HuH-7.5 (cell line): Measurements from ENCODE around the gene CLPTM1L.
"Not testable (repeated sequence)": the region's sequence is repeated elsewhere in the genome, so short reads cannot be mapped to it uniquely, and the experiment has no call there.

Experiments
- DNase-seq: peaks from one replicate; pipeline ENCODE4 v3.0.0; 2011; ENCODE audit warnings: low spot score

CLPTM1L gene

GRCh38 chr5:1359713-1360112 is 14.8 kb upstream of the CLPTM1L start:
- DNase-seq, result no peak

GRCh38 chr5:1359031-1359645 is 14.2 kb upstream of the CLPTM1L start:
- DNase-seq, result no peak

GRCh38 chr5:1358726-1359025 is 13.8 kb upstream of the CLPTM1L start:
- DNase-seq, result no peak

DNA sequence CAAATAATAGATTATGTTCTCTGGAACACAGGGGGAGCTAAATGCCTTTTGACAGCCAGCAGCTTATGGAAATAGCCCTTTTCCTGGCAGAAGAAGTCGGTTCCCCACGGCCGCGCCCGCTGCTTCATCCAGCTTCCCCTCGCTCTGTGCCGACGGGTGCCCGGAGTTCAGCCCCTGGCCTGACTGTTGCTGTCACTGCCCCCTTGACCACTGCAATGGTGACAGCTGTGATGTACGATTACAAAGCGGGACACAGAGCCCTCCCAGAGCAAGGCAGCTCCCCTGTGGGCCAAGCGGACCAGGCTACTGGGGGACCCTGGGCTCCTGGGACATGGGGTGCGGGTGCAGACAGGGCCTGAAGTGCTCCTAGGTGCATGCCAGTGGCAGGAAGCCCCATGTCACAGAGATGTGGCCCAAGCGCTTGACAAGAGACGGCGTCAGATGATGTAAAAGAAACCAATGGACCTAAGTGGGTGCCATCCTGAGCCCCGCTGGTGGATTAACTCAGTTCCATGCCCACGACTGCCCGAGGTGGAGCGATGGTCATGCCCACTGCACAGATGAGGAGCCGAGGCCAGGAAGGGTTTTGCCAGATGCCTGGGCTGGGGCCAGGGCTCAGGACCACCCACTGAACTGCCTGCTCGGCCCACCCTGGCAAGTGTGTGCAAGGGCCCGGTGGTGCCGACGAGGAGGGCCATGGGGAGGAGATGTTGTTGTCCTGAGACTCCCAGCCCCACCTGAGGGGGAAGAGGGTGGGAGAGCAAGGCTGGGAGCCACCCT is 13.2 kb upstream of the CLPTM1L start:
- DNase-seq, result no peak

DNA sequence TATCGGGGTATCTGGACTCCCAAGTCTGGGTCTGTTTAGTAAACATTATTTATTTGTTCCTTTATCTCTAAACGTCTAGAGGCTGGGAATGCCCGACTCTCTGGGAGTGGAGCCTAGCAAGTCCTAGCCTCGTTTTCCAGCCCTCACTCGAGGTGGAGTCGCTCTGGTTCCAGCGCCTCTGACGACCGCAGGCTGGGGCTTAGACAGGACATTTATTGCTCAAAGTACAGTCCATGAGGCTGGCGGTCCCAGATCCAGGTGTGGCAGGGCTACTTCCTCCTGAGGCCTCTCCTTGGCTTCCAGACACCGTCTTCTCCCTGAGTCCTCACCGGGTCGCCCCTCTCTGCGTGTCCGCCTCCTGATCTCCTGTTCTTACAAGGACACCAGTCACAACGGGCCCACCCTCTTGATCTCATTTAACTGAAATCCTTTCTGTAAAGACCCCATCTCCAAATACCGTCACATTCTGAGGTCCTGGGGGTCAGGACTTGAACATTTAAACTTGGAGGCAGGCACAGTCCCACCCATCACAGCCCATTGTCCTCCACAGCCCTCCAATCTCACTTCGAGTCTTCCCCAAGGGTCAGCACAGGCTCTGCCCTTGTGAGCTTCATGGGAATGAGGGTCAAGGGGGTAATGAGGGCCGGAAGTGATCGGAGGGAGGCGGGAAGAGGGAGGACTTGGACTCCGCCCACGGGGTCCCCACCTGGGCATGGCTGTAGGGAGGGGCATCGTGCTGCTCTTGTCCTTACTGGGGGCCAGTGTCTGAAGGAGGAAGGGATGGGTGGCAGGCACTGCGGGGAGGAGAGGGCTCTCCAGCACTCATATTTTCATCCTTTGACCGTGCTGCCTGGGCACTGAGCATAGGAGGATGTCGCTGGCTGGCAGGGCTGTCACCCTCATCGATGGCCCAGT is 12.2 kb upstream of the CLPTM1L start:
- DNase-seq, result no peak

DNA sequence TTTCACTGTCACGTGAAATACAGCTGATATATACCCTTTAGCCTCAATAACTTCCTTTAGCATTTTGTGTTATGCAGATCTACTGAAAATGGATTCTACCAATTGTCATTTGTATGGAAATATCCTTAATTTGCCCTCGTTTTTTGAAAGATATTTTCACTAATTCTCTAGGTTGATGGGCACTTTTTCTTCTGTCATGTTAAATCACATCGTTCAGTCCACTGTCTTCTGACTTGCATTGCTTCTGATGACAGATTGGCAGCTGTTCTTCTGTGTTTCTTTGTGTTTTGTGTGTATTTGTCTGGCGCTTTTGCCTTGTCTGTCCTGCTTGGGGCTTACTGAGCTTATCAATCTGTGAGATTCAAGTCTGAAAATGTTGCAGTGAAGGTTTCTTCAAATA is 9.7 kb upstream of the CLPTM1L start:
- no peak for DNase-seq

DNA sequence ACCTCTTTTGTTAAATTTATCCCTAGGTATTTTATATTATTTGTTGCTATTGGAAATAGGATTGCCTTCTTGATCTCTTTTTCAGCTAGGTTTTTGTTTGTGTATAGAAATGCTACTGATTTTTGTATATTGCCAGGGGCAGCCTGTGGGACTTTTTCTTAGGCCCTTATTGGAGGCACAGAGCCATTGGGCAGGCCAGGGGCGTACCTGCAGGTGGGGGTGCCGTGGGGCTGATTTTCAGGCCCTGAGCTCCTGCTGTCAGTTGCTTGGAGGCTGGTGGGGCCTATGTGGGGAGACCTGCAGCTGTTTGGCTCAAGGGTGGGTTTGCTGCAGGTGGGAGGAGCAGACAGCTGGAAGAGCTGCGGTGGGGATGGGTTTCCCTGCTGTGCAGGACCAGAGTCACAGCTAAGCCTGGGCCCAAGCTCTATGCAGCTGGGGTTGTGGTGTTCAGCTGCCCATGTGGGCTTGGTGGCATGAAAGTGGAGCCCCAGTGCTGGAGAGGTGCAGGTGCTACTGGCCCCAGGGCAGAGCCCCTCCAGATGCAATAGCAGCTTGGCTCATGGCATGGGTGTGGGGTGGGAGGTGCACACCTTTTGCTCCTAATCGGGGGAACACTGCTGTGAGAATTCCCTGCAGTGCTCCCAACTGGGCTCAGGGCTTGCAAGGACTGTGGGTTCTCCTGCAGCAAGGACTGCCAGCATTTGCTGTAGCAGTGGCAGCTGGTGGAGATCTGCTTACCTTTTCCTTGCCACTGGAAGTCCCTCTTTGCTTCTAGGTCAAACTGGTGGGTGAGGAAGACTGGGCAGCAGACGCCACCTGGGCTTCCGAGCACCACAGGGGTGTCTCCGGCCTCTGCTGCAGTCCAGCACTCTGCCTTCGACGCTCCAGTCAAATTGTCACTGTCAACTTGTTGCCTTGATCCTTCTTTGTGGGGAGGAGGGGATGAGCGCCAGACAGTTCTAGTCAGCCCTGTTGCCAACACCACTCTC is 7.6 kb upstream of the CLPTM1L start:
- DNase-seq, result no peak

GRCh38 chr5:1351156-1351555 is 6.3 kb upstream of the CLPTM1L start:
- no peak for DNase-seq

GRCh38 chr5:1349246-1349645 is 4.3 kb upstream of the CLPTM1L start:
- no peak for DNase-seq

DNA sequence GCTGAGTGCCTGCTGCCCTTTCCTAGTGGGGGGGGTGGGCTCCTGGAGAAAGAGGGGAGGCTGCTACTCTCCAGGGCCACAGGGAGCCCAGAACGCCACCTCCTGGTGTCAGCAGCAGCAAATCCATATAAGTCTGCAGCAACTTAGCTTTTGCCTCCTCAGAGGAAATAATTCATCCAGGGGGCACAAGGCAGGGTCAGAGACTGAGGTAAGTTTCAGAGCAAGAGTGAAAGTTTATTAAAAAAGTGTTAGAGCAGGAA is 4.0 kb upstream of the CLPTM1L start:
- no peak for DNase-seq

DNA sequence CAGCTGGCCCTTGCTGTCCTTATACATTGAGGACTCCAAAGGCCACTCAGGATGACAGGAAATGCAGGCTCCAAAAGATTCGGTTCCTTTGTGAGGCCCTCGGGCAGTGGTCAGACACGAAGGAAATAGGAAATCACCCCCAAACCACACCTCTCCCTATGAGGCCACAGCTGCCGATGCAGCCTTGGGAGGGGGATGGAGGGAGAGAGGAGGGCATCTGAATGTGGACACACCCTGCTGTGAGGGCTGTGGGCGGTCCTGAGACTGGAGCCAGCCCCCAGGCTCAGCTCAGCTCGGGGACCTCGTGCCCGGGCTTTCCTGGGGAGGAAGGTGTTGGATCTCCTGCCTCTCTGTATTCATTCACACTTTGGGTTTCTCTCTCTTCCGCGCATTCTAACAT is 2.7 kb upstream of the CLPTM1L start:
- DNase-seq, result no peak

DNA sequence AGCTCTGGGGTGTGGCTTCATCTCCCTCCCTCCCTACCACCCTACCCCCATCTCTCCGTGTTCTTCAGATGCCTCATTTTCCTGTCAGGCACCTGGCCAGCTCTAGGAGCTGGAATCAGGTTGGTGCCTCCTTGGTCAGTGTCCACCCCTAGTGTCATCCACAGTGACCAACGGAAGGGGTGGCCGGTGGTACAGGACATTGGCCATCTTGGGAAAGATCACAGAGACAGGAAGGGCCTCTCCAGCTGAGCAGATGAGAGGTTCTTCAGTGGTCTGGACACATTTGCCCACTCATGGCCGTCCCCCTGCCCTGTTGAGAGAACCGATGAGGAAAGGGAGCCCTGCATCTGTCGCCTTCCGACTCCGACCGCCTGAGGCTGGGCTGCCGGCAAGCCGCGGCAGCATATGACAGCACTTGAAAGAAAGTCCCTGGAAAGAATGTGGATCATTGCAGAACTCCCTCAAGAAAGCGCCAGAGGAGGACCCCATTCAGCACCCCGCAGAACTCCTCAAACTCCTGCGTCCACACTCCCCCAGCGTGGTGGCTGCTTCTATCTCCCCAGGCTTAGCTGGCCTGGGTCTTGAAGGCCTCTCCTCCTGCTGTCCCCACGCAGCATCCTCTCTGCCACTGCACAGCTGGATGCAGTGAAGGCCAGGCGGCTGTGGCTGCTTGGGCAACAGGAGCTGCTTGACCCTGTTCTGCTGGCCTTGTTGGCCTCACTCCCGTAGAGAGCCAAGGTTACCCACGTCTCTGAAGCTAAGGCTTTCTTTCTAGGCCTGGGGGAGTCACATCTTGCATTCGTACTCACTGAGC is 1.9 kb upstream of the CLPTM1L start:
- no peak for DNase-seq

DNA sequence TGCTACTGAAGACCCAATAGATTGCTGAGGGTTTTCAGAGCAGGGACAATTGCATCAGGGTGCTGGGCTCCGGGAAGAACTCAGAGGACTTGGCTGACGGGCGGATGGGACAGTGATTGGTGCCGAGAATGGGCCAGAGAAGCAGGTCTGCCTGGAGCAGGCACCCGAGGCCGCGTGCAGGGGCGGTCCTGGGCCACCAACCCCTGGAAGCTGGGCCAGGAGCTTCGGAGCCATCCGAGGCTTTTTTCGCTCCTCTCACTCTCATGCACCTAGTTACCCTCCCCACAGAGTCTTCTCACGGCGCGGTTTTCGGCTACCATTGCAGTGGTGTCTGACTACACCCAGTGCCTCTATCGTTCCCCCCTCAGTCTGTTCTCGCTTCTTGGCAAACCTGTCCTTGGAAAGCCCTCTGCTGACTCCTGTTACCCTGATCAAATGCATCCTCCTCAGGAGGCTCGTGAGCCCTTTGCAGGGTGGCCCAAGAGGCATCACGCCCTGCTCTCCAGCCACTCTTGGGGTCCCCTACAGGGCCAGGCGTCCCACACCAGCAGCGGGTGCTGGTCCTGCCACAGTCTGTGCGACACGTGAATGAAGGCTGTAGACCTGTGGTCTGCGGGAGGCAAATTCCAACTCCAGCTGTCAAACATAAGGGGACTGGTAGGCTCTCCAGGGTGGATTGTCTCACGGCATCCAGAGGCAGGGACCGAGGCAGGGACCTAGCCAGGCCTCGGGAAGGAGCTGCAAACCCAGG is 1.2 kb upstream of the CLPTM1L start:
- no peak for DNase-seq

- DNase-seq, result peak; percentile 47
These were observed 683 bp downstream of the CLPTM1L start for GRCh38 chr5:1343931-1344901.

- no peak for DNase-seq
These were observed 1.6 kb downstream of the CLPTM1L start for GRCh38 chr5:1343315-1343751.

DNA sequence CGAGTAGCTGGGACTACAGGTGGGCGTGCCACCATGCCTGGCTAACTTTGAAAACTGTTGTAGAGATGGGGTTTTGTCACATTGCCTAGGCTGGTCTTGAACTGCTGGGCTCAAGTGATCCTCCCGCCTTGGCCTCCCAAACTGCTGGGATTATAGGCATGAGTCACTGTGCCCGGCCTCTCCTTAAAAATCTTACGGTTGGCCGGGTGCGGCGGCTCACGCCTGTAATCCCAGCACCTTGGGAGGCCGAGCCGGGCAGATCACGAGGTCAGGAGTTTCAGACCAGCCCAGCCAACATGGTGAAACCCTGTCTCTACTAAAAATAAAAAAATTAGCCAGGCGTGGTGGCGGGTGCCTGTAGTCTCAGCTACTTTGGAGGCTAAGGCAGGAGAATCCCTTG is 2.2 kb downstream of the CLPTM1L start:
- DNase-seq, result not testable (repeated sequence)

GRCh38 chr5:1342268-1342667 is 2.6 kb downstream of the CLPTM1L start:
- no peak for DNase-seq

- DNase-seq, result no peak
These were observed 3.0 kb downstream of the CLPTM1L start for GRCh38 chr5:1341863-1342262.

- not testable (repeated sequence) for DNase-seq
These were observed 5.1 kb downstream of the CLPTM1L start for GRCh38 chr5:1339818-1340210.
